ENCODE measurements around the gene ITGA6. TPM values are rescaled to one million over a fixed set of nuclear protein-coding genes. Genes with fewer than 3 reads are reported as not detected.

ITGA6 gene
- total and polyA plus RNA-seq, 7 donors = 8.4 to 66.5 (median 14.0) TPM

DNA sequence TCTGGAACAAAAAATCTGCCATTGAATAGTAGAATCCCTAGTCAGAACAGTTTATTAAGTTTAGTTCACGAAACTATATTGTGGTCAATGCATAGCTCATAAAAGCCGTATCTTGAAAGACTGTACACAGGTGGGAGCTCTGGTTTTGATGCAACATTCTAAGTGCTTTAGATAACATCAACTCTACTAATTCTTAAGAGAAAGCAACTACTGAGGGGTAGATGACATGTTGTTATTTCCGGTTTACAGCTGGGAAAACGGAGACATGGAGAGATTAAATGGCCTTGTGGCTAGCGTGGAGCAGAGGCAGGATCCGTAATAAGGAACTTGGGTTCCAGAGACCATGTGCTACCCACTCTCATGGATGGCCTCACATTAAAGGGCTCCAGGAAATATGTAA, 4.2 kb upstream of the ITGA6 start:
- H3K4me1 ChIP-seq = peaks cover 0 to 12% (median 7%) of the 10 kb centered on the region in 4 donors
- H3K27me3 ChIP-seq = peaks cover 0 to 29% (median 15%) of the 10 kb centered on the region in 3 donors
- H3K36me3 ChIP-seq = no peaks in the 10 kb centered on the region
- H3K4me3 ChIP-seq = no peak overlapping the region
- H3K9me3 ChIP-seq = peaks cover 0 to 3% (median 0%) of the 10 kb centered on the region in 4 donors
- TF ChIP-seq EP300 (IDR thresholded peaks at IDR 0.05) (no peak), POLR2A (IDR thresholded peaks at IDR 0.05) (no peak), POLR2AphosphoS5 (IDR thresholded peaks at IDR 0.05) (no peak)
- TF ChIP-seq, protein P1, sequence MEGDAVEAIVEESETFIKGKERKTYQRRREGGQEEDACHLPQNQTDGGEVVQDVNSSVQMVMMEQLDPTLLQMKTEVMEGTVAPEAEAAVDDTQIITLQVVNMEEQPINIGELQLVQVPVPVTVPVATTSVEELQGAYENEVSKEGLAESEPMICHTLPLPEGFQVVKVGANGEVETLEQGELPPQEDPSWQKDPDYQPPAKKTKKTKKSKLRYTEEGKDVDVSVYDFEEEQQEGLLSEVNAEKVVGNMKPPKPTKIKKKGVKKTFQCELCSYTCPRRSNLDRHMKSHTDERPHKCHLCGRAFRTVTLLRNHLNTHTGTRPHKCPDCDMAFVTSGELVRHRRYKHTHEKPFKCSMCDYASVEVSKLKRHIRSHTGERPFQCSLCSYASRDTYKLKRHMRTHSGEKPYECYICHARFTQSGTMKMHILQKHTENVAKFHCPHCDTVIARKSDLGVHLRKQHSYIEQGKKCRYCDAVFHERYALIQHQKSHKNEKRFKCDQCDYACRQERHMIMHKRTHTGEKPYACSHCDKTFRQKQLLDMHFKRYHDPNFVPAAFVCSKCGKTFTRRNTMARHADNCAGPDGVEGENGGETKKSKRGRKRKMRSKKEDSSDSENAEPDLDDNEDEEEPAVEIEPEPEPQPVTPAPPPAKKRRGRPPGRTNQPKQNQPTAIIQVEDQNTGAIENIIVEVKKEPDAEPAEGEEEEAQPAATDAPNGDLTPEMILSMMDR (IDR thresholded peaks at IDR 0.05) = no peak
- H3K27ac ChIP-seq = no peak overlapping the region
- intact Hi-C loops (cut with DNase I) = no loop called here
- 81 to 93% methylated on average over 6 of the region's 6 CpGs for WGBS, 2 donors
- no peak for DNase-seq

DNA sequence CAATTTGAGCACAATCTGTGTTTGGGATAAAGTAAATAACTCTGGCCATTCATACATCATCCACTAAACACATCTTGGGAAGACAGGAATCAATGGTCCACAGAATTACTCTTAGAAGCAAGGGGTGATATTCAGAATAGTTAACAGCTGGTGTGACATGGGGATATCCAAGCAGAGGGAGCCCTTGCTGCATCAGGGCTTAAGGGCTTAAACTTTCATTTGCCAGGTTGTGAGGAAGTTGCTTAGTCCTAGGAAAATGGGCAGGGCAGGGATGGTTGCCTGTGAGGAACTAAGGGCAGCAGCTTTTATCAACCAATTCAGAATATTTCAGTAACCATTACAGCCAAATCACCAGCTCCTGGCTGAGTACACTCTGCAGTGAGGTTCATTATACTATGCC, 2.0 kb upstream of the ITGA6 start:
- TF ChIP-seq, protein P1 (IDR thresholded peaks at IDR 0.05) = no peak
- TF ChIP-seq POLR2A (IDR thresholded peaks at IDR 0.05) (no peak), EP300 (IDR thresholded peaks at IDR 0.05) (no peak), POLR2AphosphoS5 (IDR thresholded peaks at IDR 0.05) (no peak)
- Histone ChIP-seq H3K27me3 (peaks cover 0 to 35% (median 15%) of the 10 kb centered on the region in 3 donors), H3K9me3 (no peaks in the 10 kb centered on the region), H3K4me1 (peaks cover 0 to 17% (median 8%) of the 10 kb centered on the region in 4 donors), H3K27ac (no peak overlapping the region), H3K36me3 (no peaks in the 10 kb centered on the region), H3K4me3 (no peak overlapping the region)
- intact Hi-C loops (cut with DNase I) = no loop called here
- no peak for DNase-seq

DNA sequence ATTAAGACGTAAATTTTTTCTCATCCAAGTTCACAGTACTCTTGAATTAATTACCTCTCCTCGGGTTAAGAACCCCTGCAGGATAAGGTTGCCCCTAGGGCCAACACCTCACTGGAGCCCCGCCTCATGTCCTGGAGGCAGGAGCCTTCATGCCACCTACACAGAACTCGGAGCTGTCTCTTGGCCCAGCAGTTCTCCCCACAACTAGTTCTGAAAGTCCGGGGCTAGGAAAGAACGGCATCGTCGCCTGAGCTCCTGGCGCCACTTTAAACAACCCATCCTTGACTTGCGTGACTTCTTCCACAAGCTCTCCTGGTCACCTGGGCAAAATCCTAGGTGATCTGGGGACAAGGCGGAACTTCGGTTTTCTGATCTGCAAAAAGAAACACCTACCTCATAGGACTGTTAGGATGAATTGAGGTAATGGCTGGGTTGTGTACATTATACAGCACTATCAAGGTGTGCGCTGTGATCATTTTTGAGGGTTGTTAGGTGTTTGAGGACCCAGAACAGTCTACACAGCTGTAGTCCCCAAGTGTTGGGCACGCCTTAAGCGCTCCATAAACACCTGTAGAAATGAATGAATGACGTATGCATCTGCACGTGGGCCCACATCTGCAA, 641 bp upstream of the ITGA6 start:
- Histone ChIP-seq H3K27me3 (peaks cover 0 to 42% (median 15%) of the 10 kb centered on the region in 3 donors), H3K4me1 (peaks cover 0 to 17% (median 8%) of the 10 kb centered on the region in 4 donors), H3K27ac (peak overlapping the region in 2 of 4 donors; percentile 70 to 72), H3K9me3 (no peaks in the 10 kb centered on the region), H3K4me3 (peak overlapping the region; percentile 39 to 71 (median 57)), H3K36me3 (no peaks in the 10 kb centered on the region)
- intact Hi-C loops (cut with DNase I) = no loop called here
- no peak for TF ChIP-seq POLR2A (IDR thresholded peaks at IDR 0.05)
- TF ChIP-seq, protein P1 (IDR thresholded peaks at IDR 0.05) = no peak
- TF ChIP-seq EP300 (IDR thresholded peaks at IDR 0.05) = no peak
- TF ChIP-seq POLR2AphosphoS5 (IDR thresholded peaks at IDR 0.05) = no peak
- 16 to 60% methylated on average over 17 of the region's 17 CpGs for WGBS, 2 donors
- no peak for DNase-seq

DNA sequence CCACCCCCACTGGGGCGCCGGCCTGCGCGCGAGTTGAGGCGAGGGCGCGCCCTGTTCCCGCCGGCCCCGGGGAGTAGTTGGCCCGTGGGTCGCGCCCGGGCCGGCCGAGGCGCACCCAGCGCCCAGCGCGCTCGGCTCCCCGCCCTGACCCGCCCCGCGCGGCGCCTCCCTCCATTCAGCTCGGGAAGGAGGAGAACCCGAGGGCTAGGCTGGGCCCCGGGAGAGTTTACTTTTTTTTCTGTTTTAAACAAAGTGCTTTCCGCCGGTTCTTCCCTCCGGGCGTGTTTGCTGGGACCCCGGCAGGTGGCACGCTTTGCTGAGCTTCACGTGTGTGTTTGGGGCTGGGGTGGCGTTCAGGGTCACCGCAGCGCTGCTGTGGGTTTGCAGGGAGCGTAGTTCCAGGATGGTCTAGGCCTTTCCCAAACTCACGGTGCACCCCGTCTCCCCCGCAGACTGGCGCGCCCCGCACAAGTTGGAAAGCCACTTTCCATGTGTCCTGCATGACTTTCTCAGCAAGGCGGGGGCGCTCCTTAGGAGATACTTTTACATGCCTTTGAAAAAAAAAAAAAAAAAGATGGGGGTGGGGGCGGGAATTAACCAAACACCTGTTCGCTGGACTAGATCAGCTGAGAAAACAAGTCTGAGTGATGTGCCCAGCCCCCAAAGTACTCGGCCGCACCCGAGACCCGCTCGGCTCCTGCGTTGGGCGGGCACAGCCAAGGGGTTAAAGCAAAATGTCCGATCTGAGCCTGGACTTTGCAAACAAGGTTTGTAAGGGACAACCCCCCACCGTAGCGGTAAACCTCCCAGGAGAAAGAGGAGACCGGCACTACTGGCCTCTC, 825 bp downstream of the ITGA6 start:
- no peaks in the 10 kb centered on the region for H3K9me3 ChIP-seq
- no peak for DNase-seq
- H3K4me3 ChIP-seq = peak overlapping the region; percentile 39 to 71 (median 57)
- no peaks in the 10 kb centered on the region for H3K36me3 ChIP-seq
- TF ChIP-seq POLR2AphosphoS5 (IDR thresholded peaks at IDR 0.05) (no peak), EP300 (IDR thresholded peaks at IDR 0.05) (no peak), POLR2A (IDR thresholded peaks at IDR 0.05) (no peak)
- TF ChIP-seq, protein P1 (IDR thresholded peaks at IDR 0.05) = no peak
- peaks cover 0 to 17% (median 8%) of the 10 kb centered on the region in 4 donors for H3K4me1 ChIP-seq
- intact Hi-C loops (cut with DNase I) = no loop called here
- peaks cover 0 to 42% (median 15%) of the 10 kb centered on the region in 3 donors for H3K27me3 ChIP-seq
- peak overlapping the region; percentile 52 to 72 (median 66) for H3K27ac ChIP-seq
- WGBS, 2 donors = 1% methylated on average over 63 of the region's 63 CpGs
